K562 (cell line): Measurements from ENCODE around the gene LINGO3.

ENCODE experiments used
- ATF2 ChIP-seq: sonication (generic); formaldehyde crosslinking; IDR thresholded peaks from 2 replicates; pipeline ENCODE4 v1.8.1; 2022; ENCODE audit warnings: missing genetic modification reagents
- CBFA2T3 ChIP-seq: fragments of 450-650 bp; IDR thresholded peaks from 2 replicates; pipeline ENCODE4 v1.6.1; 2017
- CHD4 ChIP-seq: fragments of 200-600 bp; sonication (generic); IDR thresholded peaks from 3 replicates; pipeline ENCODE4 v1.6.1; 2012; ENCODE audit warnings: low read depth, mild to moderate bottlenecking, mixed read lengths, low read length, inconsistent platforms; ENCODE audit not compliant: insufficient read depth, insufficient replicate concordance, poor library complexity, severe bottlenecking
- CTBP1 ChIP-seq: fragments of 450-650 bp; IDR thresholded peaks from 2 replicates; pipeline ENCODE4 v1.6.1; 2016; ENCODE audit warnings: borderline replicate concordance
- EZH2 ChIP-seq: IDR thresholded peaks from 2 replicates; pipeline ENCODE4 v1.6.1; 2012; ENCODE audit warnings: low read depth, mild to moderate bottlenecking, inconsistent platforms, low read length, borderline replicate concordance
- RCOR1 ChIP-seq, 2 experiments: IDR thresholded peaks; 2 replicates each; pipeline ENCODE4 v1.6.1; 2012; ENCODE audit warnings: low read depth in 2 of 2, low read length in 2 of 2, borderline replicate concordance in 1 of 2, improper control_type of control experiment in 1 of 2
- SP2 ChIP-seq: IDR thresholded peaks from 2 replicates; pipeline ENCODE4 v1.6.1; 2011; ENCODE audit warnings: mild to moderate bottlenecking, low read depth, low read length, moderate library complexity; ENCODE audit not compliant: poor library complexity, severe bottlenecking; ENCODE audit errors: extremely low read depth
- TAF1 ChIP-seq: IDR thresholded peaks from 2 replicates; pipeline ENCODE4 v1.6.1; 2011; ENCODE audit warnings: mild to moderate bottlenecking, low read length, moderate library complexity; ENCODE audit not compliant: insufficient read depth, control insufficient read depth, severe bottlenecking; ENCODE audit errors: extremely low read depth
- ZBTB40 ChIP-seq, 2 experiments: fragments of 450-650 bp in 1 of 2; sonication (generic) in 1 of 2; formaldehyde crosslinking in 1 of 2; IDR thresholded peaks; 2 replicates each; pipeline versions ENCODE4 v1.7.1 to v1.9.0; 2016 to 2022; ENCODE audit warnings: inconsistent platforms in 1 of 2, mild to moderate bottlenecking in 1 of 2, missing genetic modification reagents in 1 of 2
- ZNF12 ChIP-seq: sonication (generic); formaldehyde crosslinking; IDR thresholded peaks from 2 replicates; pipeline ENCODE4 v1.4.0; 2020; ENCODE audit warnings: mild to moderate bottlenecking, missing genetic modification reagents
- ZNF197 ChIP-seq: fragments of 200-800 bp; sonication (Bioruptor generic); IDR thresholded peaks from 2 replicates; pipeline ENCODE4 v1.6.1; 2016; ENCODE audit warnings: low read depth, missing genetic modification characterization, missing compliant biosample characterization
- TF ChIP-seq, protein P1 (sequence below), 3 experiments: IDR thresholded peaks in 2 of 3; conservative IDR thresholded peaks in 1 of 3; 2 replicates each; pipeline ENCODE4 v1.5.1; 2011 to 2012; ENCODE audit warnings: low read length in 3 of 3, mild to moderate bottlenecking in 3 of 3, control low read depth in 2 of 3, improper control_type of control experiment in 1 of 3, inconsistent platforms in 1 of 3, low read depth in 1 of 3, mixed read lengths in 1 of 3, moderate library complexity in 1 of 3; ENCODE audit not compliant: insufficient read depth in 2 of 3

GRCh38 chr19:2259336-2259735 is 48.6 kb downstream of the LINGO3 start:
- no peak for TF ChIP-seq ZNF12
- TF ChIP-seq SP2, result no peak
- no peak for TF ChIP-seq CHD4
- no peak for TF ChIP-seq CTBP1
- TF ChIP-seq EZH2, result no peak
- TF ChIP-seq, protein P1, sequence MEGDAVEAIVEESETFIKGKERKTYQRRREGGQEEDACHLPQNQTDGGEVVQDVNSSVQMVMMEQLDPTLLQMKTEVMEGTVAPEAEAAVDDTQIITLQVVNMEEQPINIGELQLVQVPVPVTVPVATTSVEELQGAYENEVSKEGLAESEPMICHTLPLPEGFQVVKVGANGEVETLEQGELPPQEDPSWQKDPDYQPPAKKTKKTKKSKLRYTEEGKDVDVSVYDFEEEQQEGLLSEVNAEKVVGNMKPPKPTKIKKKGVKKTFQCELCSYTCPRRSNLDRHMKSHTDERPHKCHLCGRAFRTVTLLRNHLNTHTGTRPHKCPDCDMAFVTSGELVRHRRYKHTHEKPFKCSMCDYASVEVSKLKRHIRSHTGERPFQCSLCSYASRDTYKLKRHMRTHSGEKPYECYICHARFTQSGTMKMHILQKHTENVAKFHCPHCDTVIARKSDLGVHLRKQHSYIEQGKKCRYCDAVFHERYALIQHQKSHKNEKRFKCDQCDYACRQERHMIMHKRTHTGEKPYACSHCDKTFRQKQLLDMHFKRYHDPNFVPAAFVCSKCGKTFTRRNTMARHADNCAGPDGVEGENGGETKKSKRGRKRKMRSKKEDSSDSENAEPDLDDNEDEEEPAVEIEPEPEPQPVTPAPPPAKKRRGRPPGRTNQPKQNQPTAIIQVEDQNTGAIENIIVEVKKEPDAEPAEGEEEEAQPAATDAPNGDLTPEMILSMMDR (IDR thresholded peaks at IDR 0.05 in 2 of 3, conservative IDR thresholded peaks at IDR 0.05 in 1 of 3; ENCODE audit: insufficient read depth in 2 of 3, low read depth in 1 of 3, low read length in 3 of 3), result no peak
- TF ChIP-seq ATF2 (CRISPR knock-in tag), result no peak
- no peak for TF ChIP-seq TAF1
- TF ChIP-seq CBFA2T3, result no peak
- no peak for TF ChIP-seq RCOR1 (IDR thresholded peaks at IDR 0.05; ENCODE audit: borderline replicate concordance in 1 of 2, low read depth in 2 of 2, low read length in 2 of 2)
- no peak for TF ChIP-seq ZNF197 (CRISPR knock-in tag)
- no peak for TF ChIP-seq ZBTB40 (IDR thresholded peaks at IDR 0.05)
- no peak for TF ChIP-seq ZBTB40 (CRISPR knock-in tag; IDR thresholded peaks at IDR 0.05)
